MM.1S (cell line): ENCODE measurements around the gene NOP10.

Experiments
- DNase-seq: peaks from one replicate; pipeline ENCODE4 v3.0.0-alpha.2; 2015
- H2AFZ ChIP-seq: fragments of 300-600 bp; sonication (generic); 2 replicates; pipeline ENCODE4 v1.6.0; 2016; ENCODE audit warnings: antibody characterized with exemption, low read length
- H3F3A ChIP-seq: fragments of 300-600 bp; sonication (generic); 2 replicates; pipeline ENCODE4 v1.6.1; 2016; ENCODE audit warnings: mild to moderate bottlenecking, antibody characterized with exemption, low read length, moderate library complexity, mixed read lengths; ENCODE audit not compliant: insufficient read depth
- H3K27ac ChIP-seq: fragments of 300-600 bp; sonication (generic); 2 replicates; pipeline ENCODE4 v1.5.1; 2016; ENCODE audit warnings: mild to moderate bottlenecking, low read length
- H3K27me3 ChIP-seq: fragments of 300-600 bp; sonication (generic); replicated peaks from 2 replicates; pipeline ENCODE4 v1.6.0; 2016; ENCODE audit warnings: low read length; ENCODE audit not compliant: insufficient read depth
- H3K36me3 ChIP-seq: fragments of 300-600 bp; sonication (generic); replicated peaks from 2 replicates; pipeline ENCODE4 v1.6.1; 2016; ENCODE audit warnings: mild to moderate bottlenecking, low read length, mixed read lengths; ENCODE audit not compliant: insufficient read depth
- H3K4me1 ChIP-seq: fragments of 300-600 bp; sonication (generic); 2 replicates; pipeline ENCODE4 v1.6.1; 2016; ENCODE audit warnings: low read length, mixed read lengths
- H3K4me2 ChIP-seq: fragments of 300-600 bp; sonication (generic); 2 replicates; pipeline ENCODE4 v1.6.0; 2016; ENCODE audit warnings: low read depth, low read length
- H3K4me3 ChIP-seq: fragments of 300-600 bp; sonication (generic); 2 replicates; pipeline ENCODE4 v1.5.1; 2016; ENCODE audit warnings: low read length, mixed read lengths
- H3K79me2 ChIP-seq: fragments of 300-600 bp; sonication (generic); 2 replicates; pipeline ENCODE4 v1.6.1; 2016; ENCODE audit warnings: mixed run types, low read length, mixed read lengths
- H3K9ac ChIP-seq: fragments of 300-600 bp; sonication (generic); 2 replicates; pipeline ENCODE4 v1.6.1; 2016; ENCODE audit warnings: low read length, mixed read lengths
- H3K9me2 ChIP-seq: fragments of 300-600 bp; sonication (generic); replicated peaks from 2 replicates; pipeline ENCODE4 v1.6.1; 2016; ENCODE audit warnings: mild to moderate bottlenecking, low read length, mixed read lengths; ENCODE audit not compliant: insufficient read depth
- H3K9me3 ChIP-seq: fragments of 300-600 bp; sonication (generic); replicated peaks from 2 replicates; pipeline ENCODE4 v1.6.1; 2016; ENCODE audit warnings: mild to moderate bottlenecking, low read length, mixed read lengths; ENCODE audit not compliant: insufficient read depth
- H4K20me1 ChIP-seq: fragments of 300-600 bp; sonication (generic); 2 replicates; pipeline ENCODE4 v1.6.1; 2016; ENCODE audit warnings: mild to moderate bottlenecking, low read length, moderate library complexity, mixed read lengths; ENCODE audit not compliant: insufficient read depth
- EZH2 ChIP-seq: fragments of 300-600 bp; sonication (generic); optimal IDR thresholded peaks from 2 replicates; pipeline ENCODE3; 2017; ENCODE audit warnings: low read depth, mild to moderate bottlenecking, antibody characterized with exemption, low read length, mixed read lengths
- EZH2phosphoT487 ChIP-seq: fragments of 300-600 bp; sonication (generic); IDR thresholded peaks from 2 replicates; pipeline ENCODE4 v1.6.1; 2018; ENCODE audit warnings: antibody characterized with exemption, low read length
- TF ChIP-seq, protein P1 (sequence below): fragments of 300-600 bp; sonication (generic); IDR thresholded peaks from 2 replicates; pipeline ENCODE4 v1.5.1; 2016; ENCODE audit warnings: antibody characterized with exemption, low read length, mixed read lengths

Gene NOP10

DNA sequence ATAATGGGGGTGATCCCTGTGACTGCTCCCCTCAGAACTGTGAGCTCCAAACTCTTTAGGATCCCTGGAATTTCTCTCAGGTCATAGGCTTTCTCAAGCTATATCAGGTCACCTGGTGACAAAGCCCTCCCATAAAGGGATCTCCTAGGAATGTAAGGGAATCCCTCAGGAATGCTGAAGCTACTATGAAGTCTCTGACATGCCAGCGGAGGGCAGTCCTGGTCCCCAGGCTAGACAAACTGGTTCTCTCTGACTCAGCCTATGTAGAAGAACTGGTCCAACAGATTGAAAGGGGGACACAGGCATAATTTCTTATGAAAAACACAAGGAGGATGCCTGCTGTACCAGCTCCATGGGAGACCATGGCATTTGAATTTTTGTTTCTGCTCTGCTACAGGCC is 17.4 kb upstream of the NOP10 start:
- Histone ChIP-seq H3K9ac (no peak overlapping the region), H2AFZ (no peak overlapping the region), H3K79me2 (peaks cover 31% of the 10 kb centered on the region), H3K9me2 (no peaks in the 10 kb centered on the region), H3K27ac (no peak overlapping the region), H3K4me2 (no peak overlapping the region), H3K27me3 (no peaks in the 10 kb centered on the region), H4K20me1 (no peaks in the 10 kb centered on the region), H3K36me3 (no peaks in the 10 kb centered on the region), H3K4me1 (peaks cover 7% of the 10 kb centered on the region), H3K9me3 (no peaks in the 10 kb centered on the region), H3F3A (no peaks in the 10 kb centered on the region), H3K4me3 (no peak overlapping the region)
- no peak for DNase-seq
- no peak for TF ChIP-seq EZH2
- TF ChIP-seq, protein P1, sequence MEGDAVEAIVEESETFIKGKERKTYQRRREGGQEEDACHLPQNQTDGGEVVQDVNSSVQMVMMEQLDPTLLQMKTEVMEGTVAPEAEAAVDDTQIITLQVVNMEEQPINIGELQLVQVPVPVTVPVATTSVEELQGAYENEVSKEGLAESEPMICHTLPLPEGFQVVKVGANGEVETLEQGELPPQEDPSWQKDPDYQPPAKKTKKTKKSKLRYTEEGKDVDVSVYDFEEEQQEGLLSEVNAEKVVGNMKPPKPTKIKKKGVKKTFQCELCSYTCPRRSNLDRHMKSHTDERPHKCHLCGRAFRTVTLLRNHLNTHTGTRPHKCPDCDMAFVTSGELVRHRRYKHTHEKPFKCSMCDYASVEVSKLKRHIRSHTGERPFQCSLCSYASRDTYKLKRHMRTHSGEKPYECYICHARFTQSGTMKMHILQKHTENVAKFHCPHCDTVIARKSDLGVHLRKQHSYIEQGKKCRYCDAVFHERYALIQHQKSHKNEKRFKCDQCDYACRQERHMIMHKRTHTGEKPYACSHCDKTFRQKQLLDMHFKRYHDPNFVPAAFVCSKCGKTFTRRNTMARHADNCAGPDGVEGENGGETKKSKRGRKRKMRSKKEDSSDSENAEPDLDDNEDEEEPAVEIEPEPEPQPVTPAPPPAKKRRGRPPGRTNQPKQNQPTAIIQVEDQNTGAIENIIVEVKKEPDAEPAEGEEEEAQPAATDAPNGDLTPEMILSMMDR, result no peak
- TF ChIP-seq EZH2phosphoT487, result no peak

GRCh38 chr15:34359416-34359815 is 16.5 kb upstream of the NOP10 start:
- no peak for DNase-seq
- Histone ChIP-seq H3K4me3 (no peak overlapping the region), H3K4me1 (no peaks in the 10 kb centered on the region), H3K4me2 (no peak overlapping the region), H4K20me1 (no peaks in the 10 kb centered on the region), H3K9ac (no peak overlapping the region), H3K27ac (no peak overlapping the region), H3K9me3 (no peaks in the 10 kb centered on the region), H3K36me3 (no peaks in the 10 kb centered on the region), H3K9me2 (no peaks in the 10 kb centered on the region), H3K27me3 (no peaks in the 10 kb centered on the region), H3F3A (no peaks in the 10 kb centered on the region), H2AFZ (no peak overlapping the region), H3K79me2 (peaks cover 22% of the 10 kb centered on the region)
- TF ChIP-seq, protein P1, result no peak
- TF ChIP-seq EZH2, result no peak
- no peak for TF ChIP-seq EZH2phosphoT487

GRCh38 chr15:34358948-34359347 is 16.0 kb upstream of the NOP10 start:
- Histone ChIP-seq H4K20me1 (no peaks in the 10 kb centered on the region), H3K27ac (no peak overlapping the region), H3K9me2 (no peaks in the 10 kb centered on the region), H2AFZ (no peak overlapping the region), H3K4me1 (no peaks in the 10 kb centered on the region), H3K4me2 (no peak overlapping the region), H3K9me3 (no peaks in the 10 kb centered on the region), H3K4me3 (no peak overlapping the region), H3K79me2 (peaks cover 18% of the 10 kb centered on the region), H3F3A (no peaks in the 10 kb centered on the region), H3K27me3 (no peaks in the 10 kb centered on the region), H3K9ac (no peak overlapping the region), H3K36me3 (no peaks in the 10 kb centered on the region)
- TF ChIP-seq EZH2 (no peak), EZH2phosphoT487 (no peak)
- DNase-seq, result no peak

DNA sequence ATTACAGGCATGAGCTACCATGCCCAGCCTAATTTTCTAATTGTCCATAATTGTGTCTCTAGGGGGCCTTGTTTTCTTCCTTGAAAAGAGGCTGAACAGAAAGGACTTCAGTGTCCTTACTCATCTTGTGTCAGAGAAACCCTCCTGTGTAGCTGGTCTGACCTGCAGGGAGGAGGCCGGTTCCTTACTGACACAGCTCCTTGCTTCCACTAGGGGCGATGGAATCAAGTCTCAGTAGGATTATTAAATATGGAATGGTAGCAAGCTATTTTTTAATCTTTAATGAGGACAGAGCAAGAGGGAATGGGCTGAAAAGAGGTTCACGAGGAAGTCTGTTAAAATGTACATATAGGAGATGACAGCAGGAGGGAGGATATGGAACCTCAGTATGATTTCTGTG is 15.4 kb upstream of the NOP10 start:
- Histone ChIP-seq H3F3A (no peaks in the 10 kb centered on the region), H3K9ac (no peak overlapping the region), H3K27ac (no peak overlapping the region), H3K9me2 (no peaks in the 10 kb centered on the region), H3K9me3 (no peaks in the 10 kb centered on the region), H2AFZ (no peak overlapping the region), H3K4me1 (no peaks in the 10 kb centered on the region), H3K4me3 (no peak overlapping the region), H3K27me3 (no peaks in the 10 kb centered on the region), H3K36me3 (no peaks in the 10 kb centered on the region), H3K4me2 (no peak overlapping the region), H4K20me1 (no peaks in the 10 kb centered on the region), H3K79me2 (peaks cover 13% of the 10 kb centered on the region; the same call in 1 of the 2 replicates)
- no peak for DNase-seq
- TF ChIP-seq EZH2phosphoT487 (no peak), EZH2 (no peak)
- TF ChIP-seq, protein P1, result no peak; the same call in 1 of the 2 replicates
